Loucy (cell line): ENCODE measurements around the gene PEDS1.

ENCODE experiments used
- H2AFZ ChIP-seq: fragments of 200-600 bp; sonication (generic); 2 replicates; pipeline ENCODE4 v1.6.0; 2016; ENCODE audit warnings: antibody characterized with exemption, mild to moderate bottlenecking, low read length, moderate library complexity
- H3F3A ChIP-seq: fragments of 200-600 bp; 2 replicates; pipeline ENCODE4 v1.6.0; 2016; ENCODE audit warnings: antibody characterized with exemption, low read depth, mild to moderate bottlenecking
- H3K27me3 ChIP-seq: fragments of 200-600 bp; sonication (generic); 2 replicates; pipeline ENCODE4 v1.6.1; 2014; ENCODE audit warnings: low read length, mild to moderate bottlenecking; ENCODE audit not compliant: insufficient read depth, poor library complexity, severe bottlenecking
- H3K36me3 ChIP-seq: fragments of 200-600 bp; sonication (generic); 2 replicates; pipeline ENCODE4 v1.6.1; 2016; ENCODE audit warnings: low read length; ENCODE audit not compliant: insufficient read depth
- H3K4me1 ChIP-seq: fragments of 200-600 bp; sonication (generic); 2 replicates; pipeline ENCODE4 v1.5.1; 2014; ENCODE audit warnings: low read length, mild to moderate bottlenecking; ENCODE audit not compliant: insufficient read depth, poor library complexity, severe bottlenecking
- H3K4me2 ChIP-seq: fragments of 200-600 bp; sonication (generic); 2 replicates; pipeline ENCODE4 v1.6.0; 2014; ENCODE audit warnings: antibody characterized with exemption, low read length, low read depth, mild to moderate bottlenecking; ENCODE audit not compliant: poor library complexity, severe bottlenecking
- H3K4me3 ChIP-seq: fragments of 200-600 bp; sonication (generic); 2 replicates; pipeline ENCODE4 v1.5.1; 2014; ENCODE audit warnings: low read length, mild to moderate bottlenecking, mixed read lengths; ENCODE audit not compliant: poor library complexity, severe bottlenecking
- H3K79me2 ChIP-seq: fragments of 200-600 bp; sonication (generic); 2 replicates; pipeline ENCODE4 v1.6.1; 2014; ENCODE audit warnings: low read length; ENCODE audit not compliant: insufficient read depth
- H3K9ac ChIP-seq: fragments of 200-600 bp; sonication (generic); 2 replicates; pipeline ENCODE4 v1.6.0; 2014; ENCODE audit warnings: mild to moderate bottlenecking, low read depth, low read length, moderate library complexity; ENCODE audit not compliant: poor library complexity, severe bottlenecking
- H3K9me2 ChIP-seq: fragments of 200-600 bp; sonication (generic); replicated peaks from 2 replicates; pipeline ENCODE4 v1.6.1; 2016; ENCODE audit warnings: low read depth, low read length, mixed read lengths
- H3K9me3 ChIP-seq: fragments of 200-600 bp; sonication (generic); 2 replicates; pipeline ENCODE4 v1.6.1; 2014; ENCODE audit warnings: mild to moderate bottlenecking, antibody characterized with exemption, low read length, low read depth; ENCODE audit not compliant: insufficient read depth
- H4K20me1 ChIP-seq: fragments of 200-600 bp; sonication (generic); 2 replicates; pipeline ENCODE4 v1.6.0; 2014; ENCODE audit warnings: antibody characterized with exemption, low read length, mild to moderate bottlenecking; ENCODE audit not compliant: insufficient read depth, poor library complexity, severe bottlenecking
- EZH2phosphoT487 ChIP-seq: fragments of 200-600 bp; IDR thresholded peaks from 2 replicates; pipeline ENCODE4 v1.6.1; 2018; ENCODE audit warnings: antibody characterized with exemption, mild to moderate bottlenecking, moderate library complexity, borderline replicate concordance
- TF ChIP-seq, protein P1 (sequence below): fragments of 200-600 bp; sonication (generic); conservative IDR thresholded peaks from 2 replicates; pipeline ENCODE4 v1.5.1; 2014; ENCODE audit warnings: mild to moderate bottlenecking, antibody characterized with exemption, low read length

PEDS1 gene

DNA sequence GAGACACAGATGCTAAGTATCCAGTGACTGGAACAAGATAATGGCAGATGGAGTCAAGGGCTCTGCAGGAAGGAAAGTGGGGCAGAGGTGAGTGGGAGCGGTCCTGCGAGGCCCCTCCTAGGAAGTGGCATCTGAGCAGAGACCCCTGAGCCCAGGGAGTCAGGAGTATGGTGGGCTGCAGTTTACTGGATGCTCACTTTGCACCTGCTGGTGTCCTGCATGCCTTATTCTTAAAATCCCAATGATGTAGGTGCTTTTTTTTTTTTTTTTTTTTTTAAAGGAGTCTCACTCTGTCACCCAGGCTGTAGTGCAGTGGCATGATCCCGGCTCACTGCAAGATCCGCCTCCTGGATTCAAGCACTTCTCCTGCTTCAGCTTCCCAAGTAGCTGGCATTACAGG is 42.7 kb upstream of the PEDS1 start:
- Histone ChIP-seq H3K9ac (no peak overlapping the region), H3K4me2 (no peak overlapping the region)

DNA sequence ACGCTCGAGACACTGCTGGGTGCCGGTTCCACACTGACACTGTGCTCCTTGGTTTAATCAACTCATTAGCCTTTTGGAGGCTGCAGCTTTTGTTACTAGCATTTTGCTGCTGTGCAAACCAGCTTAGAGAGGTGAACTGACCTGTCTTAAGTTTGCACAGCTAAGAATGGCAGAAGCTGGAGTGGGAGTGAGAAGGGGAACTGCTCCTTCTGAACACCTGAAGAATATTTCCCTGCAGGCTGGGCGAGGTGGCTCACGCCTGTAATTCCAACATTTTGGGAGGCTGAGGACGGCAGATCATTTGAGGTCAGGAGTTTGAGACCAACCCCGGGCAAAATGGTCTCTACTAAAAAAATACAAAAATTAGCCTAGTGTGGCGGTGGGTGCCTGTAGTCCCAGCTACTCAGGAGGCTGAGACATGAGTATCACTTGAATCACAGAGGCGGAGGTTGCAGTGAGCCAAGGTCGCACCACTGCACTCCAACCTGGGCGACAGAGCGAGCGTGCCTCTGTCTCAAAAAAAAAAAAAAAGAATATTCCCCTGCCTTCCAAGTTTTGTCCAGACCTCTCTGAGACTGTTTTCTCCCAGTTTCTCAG is 42.1 kb upstream of the PEDS1 start:
- no peaks in the 10 kb centered on the region for H3K27me3 ChIP-seq
- H3K9me3 ChIP-seq, result no peaks in the 10 kb centered on the region
- no peak overlapping the region for H2AFZ ChIP-seq
- no peaks in the 10 kb centered on the region for H3F3A ChIP-seq
- H3K4me1 ChIP-seq, result peaks cover 15% of the 10 kb centered on the region
- no peaks in the 10 kb centered on the region for H3K36me3 ChIP-seq
- H3K9ac ChIP-seq, result no peak overlapping the region
- TF ChIP-seq EZH2phosphoT487, result no peak
- TF ChIP-seq, protein P1, sequence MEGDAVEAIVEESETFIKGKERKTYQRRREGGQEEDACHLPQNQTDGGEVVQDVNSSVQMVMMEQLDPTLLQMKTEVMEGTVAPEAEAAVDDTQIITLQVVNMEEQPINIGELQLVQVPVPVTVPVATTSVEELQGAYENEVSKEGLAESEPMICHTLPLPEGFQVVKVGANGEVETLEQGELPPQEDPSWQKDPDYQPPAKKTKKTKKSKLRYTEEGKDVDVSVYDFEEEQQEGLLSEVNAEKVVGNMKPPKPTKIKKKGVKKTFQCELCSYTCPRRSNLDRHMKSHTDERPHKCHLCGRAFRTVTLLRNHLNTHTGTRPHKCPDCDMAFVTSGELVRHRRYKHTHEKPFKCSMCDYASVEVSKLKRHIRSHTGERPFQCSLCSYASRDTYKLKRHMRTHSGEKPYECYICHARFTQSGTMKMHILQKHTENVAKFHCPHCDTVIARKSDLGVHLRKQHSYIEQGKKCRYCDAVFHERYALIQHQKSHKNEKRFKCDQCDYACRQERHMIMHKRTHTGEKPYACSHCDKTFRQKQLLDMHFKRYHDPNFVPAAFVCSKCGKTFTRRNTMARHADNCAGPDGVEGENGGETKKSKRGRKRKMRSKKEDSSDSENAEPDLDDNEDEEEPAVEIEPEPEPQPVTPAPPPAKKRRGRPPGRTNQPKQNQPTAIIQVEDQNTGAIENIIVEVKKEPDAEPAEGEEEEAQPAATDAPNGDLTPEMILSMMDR, result no peak
- peaks cover 20% of the 10 kb centered on the region for H3K79me2 ChIP-seq
- H4K20me1 ChIP-seq, result peaks cover 13% of the 10 kb centered on the region
- no peak overlapping the region for H3K4me3 ChIP-seq
- H3K4me2 ChIP-seq, result no peak overlapping the region
- no peaks in the 10 kb centered on the region for H3K9me2 ChIP-seq

More for the DNA sequence above, 42.7 kb upstream of the PEDS1 start:
- no peaks in the 10 kb centered on the region for H3F3A ChIP-seq
- no peak overlapping the region for H2AFZ ChIP-seq
- no peaks in the 10 kb centered on the region for H3K36me3 ChIP-seq
- peaks cover 15% of the 10 kb centered on the region for H3K4me1 ChIP-seq
- no peak for TF ChIP-seq EZH2phosphoT487
- TF ChIP-seq, protein P1, result no peak
- no peaks in the 10 kb centered on the region for H3K9me2 ChIP-seq
- no peak overlapping the region for H3K4me3 ChIP-seq
- peaks cover 13% of the 10 kb centered on the region for H4K20me1 ChIP-seq
- no peaks in the 10 kb centered on the region for H3K27me3 ChIP-seq
- peaks cover 20% of the 10 kb centered on the region for H3K79me2 ChIP-seq
- no peaks in the 10 kb centered on the region for H3K9me3 ChIP-seq

DNA sequence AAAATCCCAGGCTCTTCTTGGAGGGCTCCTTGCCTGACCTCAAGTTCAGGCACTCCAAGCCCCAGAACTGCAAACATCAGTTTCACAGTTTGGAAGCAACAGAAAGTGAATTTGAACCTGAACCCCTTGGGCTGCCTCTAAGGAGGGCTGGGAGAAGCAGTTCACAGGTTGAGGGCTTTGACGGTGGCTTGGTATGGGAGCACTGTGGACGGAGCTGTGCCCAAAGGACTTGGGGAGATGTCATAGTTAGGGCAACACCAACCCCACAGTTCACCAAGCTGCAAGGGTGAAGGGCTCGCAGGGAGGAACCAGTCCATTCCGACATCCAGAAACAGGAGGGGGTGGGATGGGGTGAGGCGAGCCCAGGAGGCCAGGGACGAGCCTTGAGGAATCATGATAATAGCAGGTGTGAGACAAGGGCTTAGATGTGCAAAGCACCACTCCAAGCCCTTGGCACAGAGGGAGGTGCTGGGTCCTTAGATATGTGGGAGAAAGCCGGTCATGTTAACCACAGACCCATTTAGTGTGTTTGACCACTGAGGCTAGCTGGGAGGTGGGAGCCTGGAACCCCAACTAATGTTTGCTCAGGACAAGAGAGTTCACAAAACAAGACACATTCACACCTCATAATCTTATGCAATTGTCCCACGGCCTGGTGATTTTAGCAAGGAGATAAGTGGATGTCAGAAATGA is 41.5 kb upstream of the PEDS1 start:
- Histone ChIP-seq H3K4me3 (no peak overlapping the region), H3K4me2 (peak overlapping the region; percentile 22), H3K9me3 (no peaks in the 10 kb centered on the region), H3K9ac (no peak overlapping the region), H3K4me1 (peaks cover 15% of the 10 kb centered on the region), H3F3A (no peaks in the 10 kb centered on the region), H2AFZ (no peak overlapping the region), H3K36me3 (no peaks in the 10 kb centered on the region), H3K9me2 (no peaks in the 10 kb centered on the region), H3K79me2 (peaks cover 20% of the 10 kb centered on the region), H4K20me1 (peaks cover 13% of the 10 kb centered on the region), H3K27me3 (no peaks in the 10 kb centered on the region)
- TF ChIP-seq EZH2phosphoT487, result no peak
- TF ChIP-seq, protein P1, result no peak
